Nephron (organoid): ENCODE data around the gene HMGCS1.

Source experiments
- H3K27ac Mint-ChIP-seq, 3 experiments: 2 replicates each; pipeline ENCODE4 v1.8.0; 2020; ENCODE audit warnings: mixed read lengths in 3 of 3, mild to moderate bottlenecking in 2 of 3, moderate library complexity in 1 of 3
- H3K27me3 Mint-ChIP-seq: 2 replicates; pipeline ENCODE4 v1.8.0; 2021; ENCODE audit warnings: low read depth, mild to moderate bottlenecking, moderate library complexity, mixed read lengths
- H3K36me3 Mint-ChIP-seq: 2 replicates; pipeline ENCODE4 v1.8.0; 2020; ENCODE audit warnings: low read depth, mixed read lengths
- H3K4me1 Mint-ChIP-seq: 2 replicates; pipeline ENCODE4 v1.8.0; 2020; ENCODE audit warnings: mixed read lengths
- H3K4me3 Mint-ChIP-seq, 3 experiments: 2 replicates each; pipeline ENCODE4 v1.8.0; 2020; ENCODE audit warnings: mild to moderate bottlenecking in 3 of 3, mixed read lengths in 3 of 3, moderate library complexity in 2 of 3
- H3K9me3 Mint-ChIP-seq: 2 replicates; pipeline ENCODE4 v1.8.0; 2020; ENCODE audit warnings: mixed read lengths
- TF ChIP-seq, protein P1 (sequence below), 3 experiments: fragments of 200-600 bp; sonication (generic); IDR thresholded peaks; one replicate each; pipeline ENCODE4 v1.5.0; 2021; ENCODE audit warnings: antibody characterized with exemption in 3 of 3; ENCODE audit not compliant: unreplicated experiment in 3 of 3

HMGCS1 gene

DNA sequence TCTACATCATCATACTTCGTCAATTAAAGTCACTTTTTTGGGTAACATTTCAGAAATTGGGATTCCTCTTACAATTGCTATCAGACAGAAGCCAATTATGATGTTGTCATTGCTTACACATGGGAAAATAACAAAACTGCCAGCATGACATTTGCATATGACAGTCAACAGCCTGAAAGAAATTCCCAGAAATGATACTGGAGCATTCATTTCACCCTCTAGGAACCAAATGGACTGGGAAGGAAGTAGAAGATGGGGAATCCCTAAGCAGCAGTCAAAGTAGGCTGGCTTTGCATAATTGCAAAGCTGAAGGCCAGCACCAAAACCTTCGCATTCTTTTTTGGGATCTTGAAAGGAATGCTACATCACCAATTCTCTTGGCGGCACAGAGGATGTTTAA lies 10.7 kb downstream of the HMGCS1 start:
- H3K36me3 Mint-ChIP-seq, result peaks cover 61% of the 10 kb centered on the region
- H3K9me3 Mint-ChIP-seq, result no peaks in the 10 kb centered on the region
- no peaks in the 10 kb centered on the region for H3K27me3 Mint-ChIP-seq
- H3K27ac Mint-ChIP-seq, result peak overlapping the region in 1 of 3 experiments; percentile 17
- TF ChIP-seq, protein P1, sequence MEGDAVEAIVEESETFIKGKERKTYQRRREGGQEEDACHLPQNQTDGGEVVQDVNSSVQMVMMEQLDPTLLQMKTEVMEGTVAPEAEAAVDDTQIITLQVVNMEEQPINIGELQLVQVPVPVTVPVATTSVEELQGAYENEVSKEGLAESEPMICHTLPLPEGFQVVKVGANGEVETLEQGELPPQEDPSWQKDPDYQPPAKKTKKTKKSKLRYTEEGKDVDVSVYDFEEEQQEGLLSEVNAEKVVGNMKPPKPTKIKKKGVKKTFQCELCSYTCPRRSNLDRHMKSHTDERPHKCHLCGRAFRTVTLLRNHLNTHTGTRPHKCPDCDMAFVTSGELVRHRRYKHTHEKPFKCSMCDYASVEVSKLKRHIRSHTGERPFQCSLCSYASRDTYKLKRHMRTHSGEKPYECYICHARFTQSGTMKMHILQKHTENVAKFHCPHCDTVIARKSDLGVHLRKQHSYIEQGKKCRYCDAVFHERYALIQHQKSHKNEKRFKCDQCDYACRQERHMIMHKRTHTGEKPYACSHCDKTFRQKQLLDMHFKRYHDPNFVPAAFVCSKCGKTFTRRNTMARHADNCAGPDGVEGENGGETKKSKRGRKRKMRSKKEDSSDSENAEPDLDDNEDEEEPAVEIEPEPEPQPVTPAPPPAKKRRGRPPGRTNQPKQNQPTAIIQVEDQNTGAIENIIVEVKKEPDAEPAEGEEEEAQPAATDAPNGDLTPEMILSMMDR (IDR thresholded peaks at IDR 0.05; ENCODE audit: unreplicated experiment in 3 of 3), result no peak
- H3K4me1 Mint-ChIP-seq, result peaks cover 40% of the 10 kb centered on the region
- no peak overlapping the region for H3K4me3 Mint-ChIP-seq

DNA sequence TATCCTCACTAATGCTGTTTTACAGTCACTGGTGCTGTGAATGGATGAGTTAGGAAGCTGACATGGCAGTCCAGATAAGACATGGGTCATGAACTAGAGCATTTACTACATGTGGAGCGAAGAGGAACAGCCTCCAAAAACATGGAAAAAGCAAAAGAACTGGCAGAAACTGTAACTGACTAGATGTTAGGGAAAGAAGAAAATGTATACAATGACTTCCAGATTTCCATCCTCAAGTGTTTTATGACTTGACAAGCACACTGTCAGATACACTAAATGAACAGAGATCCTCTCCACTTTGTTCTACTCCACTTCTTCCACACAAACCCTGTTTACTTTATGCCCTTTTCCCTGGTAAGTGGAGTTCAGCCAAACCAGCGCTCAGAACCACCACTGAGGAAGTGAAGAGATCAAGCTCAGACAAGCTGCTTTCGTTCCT lies 11.5 kb downstream of the HMGCS1 start:
- no peak overlapping the region for H3K4me3 Mint-ChIP-seq
- no peaks in the 10 kb centered on the region for H3K9me3 Mint-ChIP-seq
- peaks cover 65% of the 10 kb centered on the region for H3K36me3 Mint-ChIP-seq
- H3K27me3 Mint-ChIP-seq, result no peaks in the 10 kb centered on the region
- TF ChIP-seq, protein P1 (IDR thresholded peaks at IDR 0.05; ENCODE audit: unreplicated experiment in 3 of 3), result no peak
- H3K4me1 Mint-ChIP-seq, result peaks cover 40% of the 10 kb centered on the region
- peak overlapping the region in 2 of 3 experiments; percentile 17 to 37 for H3K27ac Mint-ChIP-seq

DNA sequence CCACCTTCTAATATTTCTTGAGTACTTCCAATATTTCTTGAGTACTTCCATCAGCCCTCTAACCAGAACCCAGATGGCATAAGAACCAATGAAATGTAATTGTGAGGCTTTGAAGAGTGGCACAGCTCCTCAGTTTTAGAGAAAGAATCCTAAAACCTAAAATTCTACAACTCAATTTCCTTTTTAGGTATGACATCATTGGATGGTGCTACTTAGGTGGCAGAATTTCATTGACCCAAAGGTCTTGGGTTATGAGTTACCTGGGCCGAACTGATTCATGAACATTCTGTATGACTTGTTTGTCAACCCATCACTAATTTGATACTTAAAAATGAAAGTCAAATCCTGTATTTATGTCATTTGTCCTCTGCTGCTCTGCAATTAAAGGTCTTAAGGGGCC lies 13.1 kb downstream of the HMGCS1 start:
- no peak overlapping the region for H3K4me3 Mint-ChIP-seq
- H3K27ac Mint-ChIP-seq, result no peak overlapping the region
- no peaks in the 10 kb centered on the region for H3K9me3 Mint-ChIP-seq
- peaks cover 36% of the 10 kb centered on the region for H3K4me1 Mint-ChIP-seq
- TF ChIP-seq, protein P1 (IDR thresholded peaks at IDR 0.05; ENCODE audit: unreplicated experiment in 3 of 3), result no peak
- no peaks in the 10 kb centered on the region for H3K27me3 Mint-ChIP-seq
- H3K36me3 Mint-ChIP-seq, result peaks cover 76% of the 10 kb centered on the region

DNA sequence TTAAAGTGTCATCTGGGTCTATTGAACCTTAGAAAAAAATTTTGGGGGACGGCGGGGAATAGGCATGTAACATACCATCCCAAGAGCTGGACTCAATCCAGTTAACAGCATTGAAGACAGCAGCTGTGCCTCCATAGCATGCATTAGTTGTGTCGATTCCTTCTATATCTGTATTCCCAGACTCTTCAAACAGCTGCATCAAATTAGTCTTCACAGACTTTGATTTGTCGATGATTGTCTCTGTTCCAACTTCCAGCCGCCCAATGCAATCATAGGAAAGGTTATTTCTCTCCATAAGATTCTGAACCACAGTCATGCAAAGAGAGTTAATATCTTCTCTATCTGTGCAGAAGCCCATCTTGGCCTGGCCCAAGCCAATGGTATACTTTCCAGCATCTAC lies 14.8 kb downstream of the HMGCS1 start:
- H3K4me1 Mint-ChIP-seq, result peaks cover 32% of the 10 kb centered on the region
- peaks cover 83% of the 10 kb centered on the region for H3K36me3 Mint-ChIP-seq
- H3K27me3 Mint-ChIP-seq, result no peaks in the 10 kb centered on the region
- TF ChIP-seq, protein P1 (IDR thresholded peaks at IDR 0.05; ENCODE audit: unreplicated experiment in 3 of 3), result no peak
- H3K27ac Mint-ChIP-seq, result peak overlapping the region; percentile 38 to 45 (median 42)
- H3K9me3 Mint-ChIP-seq, result no peaks in the 10 kb centered on the region
- H3K4me3 Mint-ChIP-seq, result no peak overlapping the region

DNA sequence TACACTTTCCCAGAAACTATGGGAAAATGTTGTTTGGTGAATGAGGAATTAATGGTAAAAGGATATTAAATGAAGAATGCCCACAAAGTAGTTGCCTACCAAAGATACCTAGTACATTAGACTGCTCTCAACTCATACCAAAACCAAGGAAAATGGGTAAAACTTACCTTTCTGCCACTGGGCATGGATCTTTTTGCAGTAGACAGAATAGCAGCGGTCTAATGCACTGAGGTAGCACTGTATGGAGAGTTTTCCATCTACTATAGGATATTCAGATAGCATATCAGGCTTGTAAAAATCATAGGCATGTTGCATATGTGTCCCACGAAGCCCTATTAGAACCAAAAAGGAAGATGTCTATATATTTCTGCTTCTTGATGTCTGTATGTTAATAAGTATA lies 16.4 kb downstream of the HMGCS1 start:
- no peaks in the 10 kb centered on the region for H3K9me3 Mint-ChIP-seq
- peaks cover 80% of the 10 kb centered on the region for H3K36me3 Mint-ChIP-seq
- H3K4me3 Mint-ChIP-seq, result no peak overlapping the region
- H3K27ac Mint-ChIP-seq, result no peak overlapping the region
- no peaks in the 10 kb centered on the region for H3K27me3 Mint-ChIP-seq
- peaks cover 19% of the 10 kb centered on the region for H3K4me1 Mint-ChIP-seq
- TF ChIP-seq, protein P1 (IDR thresholded peaks at IDR 0.05; ENCODE audit: unreplicated experiment in 3 of 3), result no peak

DNA sequence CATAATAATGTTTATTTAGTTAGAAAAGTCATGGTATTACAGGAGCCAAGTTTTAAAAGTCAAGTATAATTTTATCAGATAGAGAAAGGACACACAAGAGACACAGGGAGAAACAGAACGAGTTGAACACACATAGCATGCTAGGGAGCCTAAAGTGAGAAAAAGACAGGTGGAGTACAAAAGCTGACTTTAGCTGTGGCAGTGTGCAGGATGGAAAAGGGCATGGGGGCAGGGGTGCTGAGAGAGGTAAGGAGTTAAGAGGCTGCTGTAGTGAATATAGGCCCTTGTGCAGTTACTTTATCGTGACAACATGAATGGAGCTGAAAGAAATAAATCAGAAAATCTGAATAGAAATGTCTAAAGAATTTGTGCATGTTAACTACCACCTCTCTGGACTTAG lies 18.0 kb downstream of the HMGCS1 start:
- Mint-ChIP-seq H3K9me3 (no peaks in the 10 kb centered on the region), H3K4me1 (peaks cover 15% of the 10 kb centered on the region), H3K27ac (no peak overlapping the region), H3K36me3 (peaks cover 79% of the 10 kb centered on the region), H3K4me3 (no peak overlapping the region), H3K27me3 (no peaks in the 10 kb centered on the region)
- TF ChIP-seq, protein P1 (IDR thresholded peaks at IDR 0.05; ENCODE audit: unreplicated experiment in 3 of 3), result no peak
